COLO668 (cell line): Measurements from ENCODE around the gene ADRB2.
"Not testable (repeated sequence)": the region's sequence is repeated elsewhere in the genome, so short reads cannot be mapped to it uniquely, and the experiment has no call there.

Experiments
- DNase-seq: peaks from one replicate; lab custom pipeline; 2025; ENCODE audit not compliant: unreplicated experiment; lab: John Stamatoyannopoulos, UW

ADRB2 gene

DNA sequence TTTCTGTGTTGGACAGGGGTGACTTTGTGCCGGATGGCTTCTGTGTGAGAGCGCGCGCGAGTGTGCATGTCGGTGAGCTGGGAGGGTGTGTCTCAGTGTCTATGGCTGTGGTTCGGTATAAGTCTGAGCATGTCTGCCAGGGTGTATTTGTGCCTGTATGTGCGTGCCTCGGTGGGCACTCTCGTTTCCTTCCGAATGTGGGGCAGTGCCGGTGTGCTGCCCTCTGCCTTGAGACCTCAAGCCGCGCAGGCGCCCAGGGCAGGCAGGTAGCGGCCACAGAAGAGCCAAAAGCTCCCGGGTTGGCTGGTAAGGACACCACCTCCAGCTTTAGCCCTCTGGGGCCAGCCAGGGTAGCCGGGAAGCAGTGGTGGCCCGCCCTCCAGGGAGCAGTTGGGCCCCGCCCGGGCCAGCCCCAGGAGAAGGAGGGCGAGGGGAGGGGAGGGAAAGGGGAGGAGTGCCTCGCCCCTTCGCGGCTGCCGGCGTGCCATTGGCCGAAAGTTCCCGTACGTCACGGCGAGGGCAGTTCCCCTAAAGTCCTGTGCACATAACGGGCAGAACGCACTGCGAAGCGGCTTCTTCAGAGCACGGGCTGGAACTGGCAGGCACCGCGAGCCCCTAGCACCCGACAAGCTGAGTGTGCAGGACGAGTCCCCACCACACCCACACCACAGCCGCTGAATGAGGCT is at the start of gene ADRB2:
TSS of gene ADRB2 (plus strand) at position 559 of the 686 bp plus-strand sequence. CDS start 221 bp downstream, outside the sequence.
- DNase-seq, result no peak

DNA sequence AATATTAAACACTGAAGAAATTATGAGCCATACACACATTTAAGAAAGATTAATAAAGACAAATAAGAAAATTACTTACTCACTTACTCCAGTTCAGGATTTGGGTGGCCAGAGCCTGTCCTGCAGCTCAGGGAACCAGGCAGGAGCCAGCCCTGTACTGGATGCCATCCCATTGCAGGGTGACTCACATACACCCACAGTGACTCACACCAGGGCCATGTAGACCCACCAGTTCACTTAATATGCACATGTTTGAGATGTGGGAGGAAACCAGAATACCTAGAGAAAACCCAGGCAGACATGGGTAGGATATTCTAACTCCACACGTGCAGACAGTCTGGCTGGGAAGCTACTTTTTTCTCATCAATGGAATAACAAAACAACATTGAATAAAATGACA is 49.6 kb upstream of the ADRB2 start:
- no peak for DNase-seq

GRCh38 chr5:148778882-148779281 is 47.5 kb upstream of the ADRB2 start:
- no peak for DNase-seq

DNA sequence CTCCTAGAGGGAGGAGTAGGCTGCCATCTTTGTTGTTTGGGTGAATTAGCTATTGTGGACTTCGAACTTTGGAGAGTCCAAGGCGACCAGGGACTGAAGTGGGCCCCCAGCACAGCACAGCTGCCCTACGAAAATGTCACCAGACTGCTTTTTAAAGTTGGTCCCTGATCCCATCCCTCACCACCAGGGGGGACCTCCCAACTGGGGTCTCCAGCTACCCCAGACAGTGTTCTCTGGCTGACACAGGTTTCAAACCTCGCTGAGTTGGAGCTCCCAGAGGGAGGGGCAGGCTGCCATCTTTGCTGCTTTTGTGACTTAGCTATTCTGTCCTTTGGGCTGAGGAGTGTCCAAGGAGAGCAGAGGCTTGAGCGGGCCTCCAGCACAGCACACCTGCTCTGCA is 45.7 kb upstream of the ADRB2 start:
- no peak for DNase-seq

- DNase-seq, result no peak
Observed at GRCh38 chr5:148781766-148782165, 44.6 kb upstream of the ADRB2 start.

DNA sequence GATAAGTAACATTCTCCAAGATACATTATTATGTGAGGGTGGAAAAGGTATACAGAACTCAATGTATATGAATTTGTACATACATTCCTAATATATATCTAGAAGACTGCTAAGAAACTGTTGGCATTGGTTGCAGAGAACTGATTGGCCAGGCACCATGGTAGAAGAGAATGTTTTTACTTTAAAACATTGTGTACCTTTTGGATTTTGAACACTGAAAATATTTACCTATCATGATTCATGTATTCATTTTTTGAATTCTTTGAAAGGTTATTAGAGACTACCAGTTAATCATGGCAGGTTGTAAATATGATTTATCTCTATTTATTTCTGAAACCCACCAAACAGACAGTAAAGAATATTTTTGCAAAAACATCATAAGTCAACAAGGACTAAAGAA is 41.2 kb upstream of the ADRB2 start:
- DNase-seq, result no peak

DNA sequence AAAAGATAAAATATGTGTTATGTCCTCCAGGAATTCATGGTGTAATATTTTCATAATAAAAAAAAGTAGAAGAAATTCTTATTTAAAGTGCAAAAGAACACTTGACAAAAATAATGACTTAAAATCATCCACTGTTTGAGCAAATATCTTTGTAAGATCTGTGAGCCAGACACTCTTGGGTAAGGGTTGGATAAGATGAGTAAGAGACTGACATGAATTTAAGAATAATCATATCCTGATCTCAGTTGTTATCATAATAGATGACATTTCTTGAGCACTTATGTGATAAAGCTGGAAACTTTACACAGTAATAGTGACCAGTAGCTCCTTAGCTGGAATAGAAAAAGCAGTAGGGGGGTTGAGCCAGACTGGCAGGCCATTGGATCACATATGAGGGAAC is 40.0 kb upstream of the ADRB2 start:
- no peak for DNase-seq

GRCh38 chr5:148788636-148789035 is 37.8 kb upstream of the ADRB2 start:
- DNase-seq, result no peak

DNA sequence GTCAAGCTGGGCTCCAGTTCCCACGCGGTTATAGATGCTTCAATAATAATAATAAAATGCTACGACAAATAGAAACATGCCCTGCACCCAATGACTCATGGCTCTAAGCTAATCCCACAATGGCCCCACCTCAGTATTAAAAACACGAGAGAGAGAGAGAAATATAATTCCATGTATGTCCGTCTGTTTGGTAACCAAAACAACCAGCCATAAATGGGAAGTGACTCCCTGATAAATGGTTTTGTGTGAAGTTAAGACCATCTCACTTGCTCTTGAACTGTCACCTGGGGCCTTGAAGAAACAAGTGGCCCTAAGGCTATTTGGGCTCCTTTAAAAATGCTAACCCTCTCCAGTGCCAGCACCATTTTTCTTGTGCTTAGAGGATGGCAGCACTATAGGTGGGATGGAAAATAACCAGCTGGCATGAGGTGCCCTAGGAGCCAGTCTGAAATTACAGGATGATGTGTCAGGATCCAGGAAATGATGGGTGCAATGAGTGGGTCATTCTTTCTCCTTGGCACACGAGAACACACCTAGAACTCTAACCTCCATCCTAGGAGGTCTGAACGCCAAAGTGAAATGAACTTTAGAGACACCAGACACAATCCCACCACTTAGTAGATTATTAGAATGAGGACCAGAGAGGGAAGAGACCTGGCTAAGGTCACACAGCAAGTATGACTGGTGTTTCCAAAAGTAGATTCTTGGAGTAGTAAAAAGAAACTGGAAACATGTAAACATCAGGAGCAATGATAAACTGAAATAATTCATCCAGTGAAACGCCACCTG is 35.7 kb upstream of the ADRB2 start:
- DNase-seq, result no peak

DNA sequence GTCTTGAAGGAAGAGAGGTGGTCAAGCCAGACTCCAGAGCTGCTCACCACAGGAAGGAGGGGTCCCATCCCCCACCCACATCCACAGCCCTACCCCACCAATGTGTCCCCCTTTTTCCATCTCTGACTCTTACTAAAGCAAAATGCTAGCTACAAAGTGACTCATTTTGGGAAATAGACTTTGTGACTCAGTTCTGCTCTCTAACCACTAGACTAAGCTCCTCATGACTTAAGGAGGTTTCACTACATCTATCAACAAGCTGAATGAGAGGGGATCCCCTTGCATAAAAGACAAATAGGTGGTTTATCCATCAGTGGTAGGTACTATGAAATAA is 35.1 kb upstream of the ADRB2 start:
- no peak for DNase-seq

DNA sequence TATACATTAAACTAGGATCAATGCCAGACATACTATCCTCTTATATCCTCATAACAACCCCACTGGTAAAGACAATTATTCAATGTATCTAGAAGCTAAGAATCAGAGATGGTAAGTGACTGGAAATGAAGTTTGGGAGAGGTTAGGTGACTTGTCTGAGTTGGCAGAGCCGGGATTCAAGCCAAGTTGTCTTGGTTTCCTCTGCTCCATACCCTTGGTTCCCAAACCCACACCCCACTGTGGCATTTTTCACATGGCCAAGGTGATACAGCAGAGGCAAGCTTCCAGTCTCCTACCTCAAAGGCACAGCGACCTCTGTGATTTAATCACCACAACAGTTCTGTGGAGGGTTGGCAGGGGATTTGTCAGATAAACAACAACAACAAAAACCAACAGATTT is 34.7 kb upstream of the ADRB2 start:
- no peak for DNase-seq

DNA sequence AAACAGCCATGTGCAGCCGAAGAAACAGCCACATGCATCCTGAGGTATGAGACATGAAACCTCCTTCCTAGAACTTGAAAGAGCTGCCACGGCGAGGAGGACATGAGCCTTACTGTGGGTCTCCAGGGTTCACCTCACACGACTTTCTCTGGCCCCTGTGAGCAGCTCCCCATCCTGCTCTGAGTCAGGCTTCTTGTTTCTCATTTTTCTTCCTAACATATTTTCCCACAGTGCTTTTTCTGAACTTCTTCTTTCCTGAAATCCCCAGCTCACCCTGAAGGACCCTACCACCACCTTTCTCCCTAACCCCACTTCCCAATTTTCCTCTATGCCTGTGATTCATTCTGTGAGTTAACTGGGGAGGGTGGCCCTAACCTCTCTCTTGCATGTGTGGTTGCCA is 33.7 kb upstream of the ADRB2 start:
- no peak for DNase-seq

DNA sequence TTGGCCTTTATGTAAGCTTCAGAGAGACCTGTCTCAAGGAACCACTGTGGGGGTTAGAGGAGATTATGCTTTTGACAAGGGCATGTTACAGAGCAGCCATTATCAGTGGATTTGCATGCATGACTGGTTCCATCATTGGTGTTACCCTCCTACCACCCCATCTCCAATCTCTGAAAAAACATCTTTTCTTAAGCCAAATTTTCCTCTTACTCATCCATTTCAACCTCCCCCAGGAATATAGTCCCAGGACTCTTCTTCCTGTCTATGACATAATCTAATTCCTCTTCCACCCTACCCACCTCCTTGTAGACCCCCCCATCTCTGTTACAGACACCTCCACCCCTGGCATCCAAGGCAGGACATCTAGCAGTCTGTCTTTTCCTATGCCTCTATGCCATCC is 33.1 kb upstream of the ADRB2 start:
- DNase-seq, result no peak

DNA sequence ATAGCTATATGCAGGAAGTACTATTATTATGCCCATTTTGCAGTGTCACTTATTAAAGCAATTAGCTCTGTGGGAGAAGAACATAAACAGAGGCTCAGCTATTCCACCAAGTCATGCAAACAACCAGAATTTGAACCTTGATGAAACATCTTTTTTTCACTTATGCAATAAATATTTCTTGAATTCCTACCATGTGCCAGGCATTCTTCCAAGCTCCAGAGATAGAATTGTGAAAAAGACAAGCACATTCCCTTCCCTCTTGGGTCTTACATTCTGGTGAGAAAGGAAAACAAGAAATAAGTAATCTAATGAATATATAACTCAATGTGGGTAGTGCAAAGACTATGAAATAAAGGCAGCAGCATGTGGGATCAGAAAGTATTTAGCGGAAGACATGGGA is 32.1 kb upstream of the ADRB2 start:
- DNase-seq, result no peak

DNA sequence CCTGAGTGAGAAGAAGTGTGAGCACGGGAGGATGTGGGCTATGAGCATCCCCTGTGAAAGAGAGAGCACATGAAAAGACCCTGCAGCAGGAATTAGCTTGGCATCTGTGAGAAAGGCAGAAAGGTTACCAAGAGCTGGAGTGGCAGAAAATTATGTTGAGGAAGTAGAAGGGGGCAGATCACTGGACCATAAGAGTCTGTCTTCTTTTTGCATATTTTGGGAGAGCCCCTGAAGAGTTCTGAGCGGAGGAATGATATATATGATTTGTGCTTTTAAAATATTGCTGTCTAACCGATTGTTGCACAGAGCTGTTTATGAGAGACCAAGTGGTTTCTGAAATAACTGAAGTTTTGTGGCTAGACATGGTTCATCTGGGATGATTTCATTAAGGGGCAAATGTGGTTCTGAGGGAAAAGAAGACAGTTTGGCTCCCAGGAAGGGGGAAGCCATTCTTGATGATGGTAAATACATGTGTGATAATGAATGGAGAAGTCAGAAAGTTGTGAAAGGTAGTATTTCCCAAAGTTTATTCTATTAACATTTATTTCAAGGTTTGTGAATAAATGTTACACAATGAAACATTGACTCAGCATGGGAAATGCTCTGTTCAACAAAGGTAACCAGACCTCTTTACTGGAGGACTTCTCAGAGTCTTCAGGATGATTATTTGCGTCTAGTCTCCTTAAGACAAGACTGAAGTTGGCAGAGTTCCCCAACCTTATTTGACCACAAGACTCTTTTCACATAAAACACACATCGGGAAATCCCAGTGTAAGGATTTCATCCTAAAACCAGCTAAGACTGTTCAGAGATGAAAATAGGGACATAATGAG is 31.5 kb upstream of the ADRB2 start:
- DNase-seq, result no peak

GRCh38 chr5:148796936-148797335 is 29.5 kb upstream of the ADRB2 start:
- DNase-seq, result no peak

- DNase-seq, result no peak
Observed at GRCh38 chr5:148798786-148799185, 27.6 kb upstream of the ADRB2 start.

DNA sequence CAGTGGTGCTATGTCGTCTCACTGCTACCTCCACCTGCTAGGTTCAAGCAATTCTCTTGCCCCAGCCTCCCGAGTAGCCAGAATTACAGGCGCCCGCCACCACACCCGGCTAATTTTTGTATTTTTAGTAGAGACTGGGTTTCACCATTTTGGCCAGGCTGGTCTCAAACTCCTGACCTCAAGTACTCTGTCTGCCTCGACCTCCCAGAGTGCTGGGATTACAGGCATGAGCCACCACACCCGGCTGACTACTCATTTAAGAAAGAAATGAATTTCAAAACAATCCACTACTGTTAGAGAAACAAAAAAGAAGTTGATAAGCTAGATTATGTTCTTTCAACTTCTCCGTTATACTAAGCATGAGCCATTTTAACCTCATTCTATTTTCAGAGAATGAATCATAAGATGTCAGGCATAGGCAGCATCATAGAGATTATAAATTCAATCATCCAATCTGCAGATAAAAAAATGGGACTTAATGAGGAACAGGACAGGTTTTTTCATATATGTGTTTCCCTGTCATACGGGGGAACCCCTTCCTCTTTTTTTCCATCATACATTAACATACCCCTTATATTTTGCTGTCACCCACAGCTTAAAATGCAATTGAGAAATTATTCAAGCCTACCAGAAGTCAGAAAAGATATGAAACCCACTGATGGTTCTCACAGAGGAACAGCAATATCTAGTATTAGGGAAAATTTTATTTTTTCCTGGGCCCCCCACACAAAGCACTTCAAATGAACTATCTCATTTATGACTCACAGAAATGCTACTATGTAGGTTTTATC is 26.5 kb upstream of the ADRB2 start:
- no peak for DNase-seq

- DNase-seq, result no peak
Observed at GRCh38 chr5:148801682-148802276, 24.6 kb upstream of the ADRB2 start.

GRCh38 chr5:148803451-148803850 is 23.0 kb upstream of the ADRB2 start:
- DNase-seq, result not testable (repeated sequence)

DNA sequence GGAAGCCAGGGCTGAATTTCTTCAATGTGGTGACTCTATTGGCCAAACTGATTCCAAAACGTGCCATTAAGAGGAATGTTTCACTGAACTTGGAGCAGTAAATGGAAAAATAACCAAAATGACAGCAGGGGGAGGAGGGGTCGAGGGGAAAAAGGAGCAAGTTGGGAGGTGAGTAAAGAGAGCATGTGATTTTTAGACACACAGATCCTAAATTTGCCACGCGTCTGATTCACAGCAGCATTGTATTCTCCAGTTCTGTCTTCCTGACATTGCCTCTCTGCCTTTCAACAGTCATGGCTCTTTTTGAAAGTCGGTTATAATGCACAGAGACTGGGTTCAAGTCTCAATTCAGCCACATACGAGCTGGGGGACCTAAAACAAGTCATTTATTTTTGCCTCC is 22.0 kb upstream of the ADRB2 start:
- DNase-seq, result no peak
